Esophagus muscularis mucosa (tissue), 4 donors: ENCODE data around the gene ARL8B. TPM values are rescaled to one million over a fixed set of nuclear protein-coding genes. Genes with fewer than 3 reads are reported as not detected.

Source experiments
- DNase-seq: peaks from one replicate; pipeline ENCODE4 v3.0.0-alpha.2; 2017; ENCODE audit errors: extremely low spot score
- H3K27ac ChIP-seq, 4 donors: fragments of 200-600 bp; sonication (generic); replicated peaks in 1 of 4; 1 replicate in 3 of 4; 2 replicates in 1 of 4; pipeline ENCODE4 v1.5.1; 2016 to 2019; ENCODE audit warnings: mild to moderate bottlenecking in 1 of 4
- H3K27me3 ChIP-seq, 4 donors: fragments of 200-600 bp; sonication (generic); one replicate each; pipeline versions ENCODE4 v1.5.1 to v1.6.0; 2016 to 2019
- H3K36me3 ChIP-seq, 4 donors: fragments of 200-600 bp; sonication (generic); one replicate each; pipeline ENCODE4 v1.5.1; 2016 to 2019
- H3K4me1 ChIP-seq, 4 donors: fragments of 200-600 bp; sonication (generic); one replicate each; pipeline ENCODE4 v1.5.1; 2016 to 2019
- H3K4me3 ChIP-seq, 4 donors: fragments of 200-600 bp; sonication (generic); 1 replicate in 2 of 4; 2 replicates in 2 of 4; pipeline ENCODE4 v1.5.1; 2016 to 2019; ENCODE audit warnings: mild to moderate bottlenecking in 4 of 4, moderate library complexity in 1 of 4
- H3K9me3 ChIP-seq, 4 donors: fragments of 200-600 bp; sonication (generic); 1 replicate in 3 of 4; 2 replicates in 1 of 4; pipeline ENCODE4 v1.5.1; 2016 to 2019
- CTCF ChIP-seq, 3 experiments: fragments of 200-600 bp in 2 of 3; fragments of 450-650 bp in 1 of 3; sonication (generic) in 2 of 3; IDR thresholded peaks; one replicate each; pipeline ENCODE4 v1.5.1; 2017 to 2019; ENCODE audit warnings: antibody characterized with exemption in 3 of 3, mild to moderate bottlenecking in 2 of 3, moderate library complexity in 1 of 3
- EP300 ChIP-seq: sonication (generic); formaldehyde crosslinking; IDR thresholded peaks from one replicate; pipeline ENCODE4 v1.6.1; 2017; ENCODE audit warnings: antibody characterized with exemption
- POLR2A ChIP-seq: fragments of 450-650 bp; IDR thresholded peaks from one replicate; pipeline ENCODE4 v1.6.1; 2017; ENCODE audit warnings: antibody characterized with exemption, moderate library complexity, mild to moderate bottlenecking, low read depth
- POLR2AphosphoS5 ChIP-seq, 2 donors: sonication (generic); formaldehyde crosslinking; IDR thresholded peaks; one replicate each; pipeline ENCODE4 v1.6.1; 2017; ENCODE audit warnings: antibody characterized with exemption in 2 of 2
- WGBS: methylation state at CpG from one replicate; pipeline ENCODE4 v1.1.5; 2018; 5-methylcytosine and 5-hydroxymethylcytosine counted together
- intact Hi-C: fragments of 100-400 bp; cut with DNase I; formaldehyde crosslinking; loops from one replicate; pipeline ENCODE4 v1.15.1; 2023
- total RNA-seq, 4 donors: library from RNA; depleted of rRNA; stranded (reverse); fragments of >200 nt; gene quantifications; one replicate each; pipeline versions ENCODE4 v1.1.0 to v1.2.1, GENCODE V29; 2016

ARL8B gene
- total RNA-seq, 4 donors from 2014 or later, result 40.6 to 47.1 (median 43.8) TPM

- TF ChIP-seq CTCF (IDR thresholded peaks at IDR 0.05) (no peak), POLR2AphosphoS5 (IDR thresholded peaks at IDR 0.05) (no peak), POLR2A (no peak), EP300 (no peak)
- no peaks in the 10 kb centered on the region for H3K27me3 ChIP-seq
- intact Hi-C loops, result no loop called here
- 91% methylated on average over 5 of the region's 5 CpGs for WGBS
- no peaks in the 10 kb centered on the region for H3K4me1 ChIP-seq
- H3K9me3 ChIP-seq, result no peaks in the 10 kb centered on the region
- no peak for DNase-seq
- H3K27ac ChIP-seq, result no peak overlapping the region
- no peak overlapping the region for H3K4me3 ChIP-seq
- H3K36me3 ChIP-seq, result peaks cover 68 to 100% (median 96%) of the 10 kb centered on the region in 4 donors
Observed at GRCh38 chr3:5210926-5211325, 88.8 kb downstream of the ARL8B start.

- peaks cover 68 to 100% (median 91%) of the 10 kb centered on the region in 4 donors for H3K36me3 ChIP-seq
- no peaks in the 10 kb centered on the region for H3K9me3 ChIP-seq
- WGBS, result 85% methylated on average over 9 of the region's 9 CpGs
- DNase-seq, result no peak
- no peak for TF ChIP-seq POLR2AphosphoS5 (IDR thresholded peaks at IDR 0.05)
- TF ChIP-seq EP300, result no peak
- TF ChIP-seq CTCF (IDR thresholded peaks at IDR 0.05), result no peak
- no peak for TF ChIP-seq POLR2A
- H3K27me3 ChIP-seq, result no peaks in the 10 kb centered on the region
- intact Hi-C loops, result no loop called here
- no peak overlapping the region for H3K27ac ChIP-seq
- H3K4me1 ChIP-seq, result peaks cover under 1 to 5% (median 3%) of the 10 kb centered on the region in 4 donors
- H3K4me3 ChIP-seq, result no peak overlapping the region
Observed at GRCh38 chr3:5212628-5213573, 90.8 kb downstream of the ARL8B start.

DNA sequence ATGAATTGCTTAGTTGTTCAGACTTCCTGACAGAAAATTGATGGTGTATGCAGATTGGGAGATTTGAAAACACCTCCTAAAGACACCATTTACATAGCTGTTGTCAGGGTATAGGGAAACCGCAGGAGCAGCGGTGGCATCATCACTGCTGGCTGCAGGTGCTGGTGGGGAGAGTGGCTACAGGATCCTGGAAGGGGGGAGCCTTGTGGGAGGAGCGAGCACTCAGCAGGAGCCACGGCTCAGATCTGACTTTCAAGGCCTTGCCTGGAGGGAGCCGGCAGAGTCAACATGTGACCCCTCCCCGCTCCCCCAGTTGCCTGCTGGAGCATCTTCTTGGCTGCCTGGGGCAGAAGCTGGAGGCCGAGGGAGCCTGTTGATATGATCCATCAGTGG is 91.5 kb downstream of the ARL8B start:
- peaks cover 6 to 11% (median 10%) of the 10 kb centered on the region in 4 donors for H3K4me1 ChIP-seq
- no peak overlapping the region for H3K27ac ChIP-seq
- H3K27me3 ChIP-seq, result no peaks in the 10 kb centered on the region
- no peak overlapping the region for H3K4me3 ChIP-seq
- no peak for TF ChIP-seq POLR2AphosphoS5 (IDR thresholded peaks at IDR 0.05)
- no peak for TF ChIP-seq EP300
- no peak for TF ChIP-seq CTCF (IDR thresholded peaks at IDR 0.05)
- no peak for TF ChIP-seq POLR2A
- no peaks in the 10 kb centered on the region for H3K9me3 ChIP-seq
- no peak for DNase-seq
- intact Hi-C loops, result no loop called here
- H3K36me3 ChIP-seq, result peaks cover 61 to 100% (median 86%) of the 10 kb centered on the region in 4 donors
- 72% methylated on average over 6 of the region's 7 CpGs for WGBS

GRCh38 chr3:5214352-5214751 is 92.3 kb downstream of the ARL8B start:
- peaks cover 60 to 99% (median 80%) of the 10 kb centered on the region in 4 donors for H3K36me3 ChIP-seq

More at GRCh38 chr3:5214352-5214751, 92.3 kb downstream of the ARL8B start:
- intact Hi-C loops, result no loop called here
- no peaks in the 10 kb centered on the region for H3K27me3 ChIP-seq
- peaks cover 6 to 19% (median 17%) of the 10 kb centered on the region in 4 donors for H3K4me1 ChIP-seq
- WGBS, result 83% methylated on average over 9 of the region's 9 CpGs
- no peak overlapping the region for H3K27ac ChIP-seq
- H3K4me3 ChIP-seq, result no peak overlapping the region
- H3K9me3 ChIP-seq, result no peaks in the 10 kb centered on the region
- no peak for DNase-seq
- TF ChIP-seq EP300 (no peak), POLR2A (no peak), POLR2AphosphoS5 (IDR thresholded peaks at IDR 0.05) (no peak), CTCF (IDR thresholded peaks at IDR 0.05) (no peak)
